GM21619 (cell line): ENCODE measurements around the gene CSNK1A1.
"Not testable (repeated sequence)": the region's sequence is repeated elsewhere in the genome, so short reads cannot be mapped to it uniquely, and the experiment has no call there.

Source experiments
- ATAC-seq: cut with Tn5 transposase; IDR thresholded peaks from one replicate; pipeline ENCODE4 v1.9.1; 2021; ENCODE audit not compliant: unreplicated experiment

The CSNK1A1 gene

DNA sequence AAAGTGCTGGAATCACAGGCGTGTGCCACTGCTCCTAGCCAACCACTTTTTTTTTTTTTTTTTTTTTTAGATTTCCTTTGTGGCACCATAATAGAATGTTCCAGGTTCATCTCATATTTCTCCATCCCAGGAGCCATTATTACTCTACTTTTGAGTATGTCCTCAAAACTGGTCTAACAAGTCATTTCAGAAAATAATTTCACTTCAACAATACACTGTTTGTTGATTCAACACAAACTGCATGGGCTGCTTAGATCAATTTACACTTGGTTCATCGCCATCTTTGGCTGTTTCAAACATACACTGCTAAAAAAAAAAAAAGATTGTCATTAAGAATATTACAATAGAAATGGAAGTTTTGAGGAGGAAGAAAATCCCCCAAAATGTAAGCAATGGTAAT lies 57.9 kb downstream of the CSNK1A1 start:
- ATAC-seq: no peak

DNA sequence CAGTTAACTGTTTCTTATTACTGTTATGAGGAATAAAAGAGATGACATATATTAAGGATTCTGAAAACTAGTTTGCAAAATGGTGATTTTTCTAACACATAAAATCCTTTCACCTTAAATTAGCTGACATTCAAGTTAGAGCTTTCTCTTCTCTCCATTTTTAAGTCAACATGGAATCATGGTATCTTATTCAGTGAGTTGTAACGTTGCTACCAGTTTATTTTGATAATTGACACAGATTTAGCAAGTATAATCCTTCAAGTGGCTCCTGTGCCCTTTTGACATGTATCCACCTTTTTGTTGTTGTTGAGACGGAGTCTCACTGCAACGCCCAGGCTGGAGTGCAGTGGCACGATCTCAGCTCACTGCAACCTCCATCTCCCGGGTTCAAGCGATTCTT lies 58.5 kb downstream of the CSNK1A1 start:
- no peak for ATAC-seq

DNA sequence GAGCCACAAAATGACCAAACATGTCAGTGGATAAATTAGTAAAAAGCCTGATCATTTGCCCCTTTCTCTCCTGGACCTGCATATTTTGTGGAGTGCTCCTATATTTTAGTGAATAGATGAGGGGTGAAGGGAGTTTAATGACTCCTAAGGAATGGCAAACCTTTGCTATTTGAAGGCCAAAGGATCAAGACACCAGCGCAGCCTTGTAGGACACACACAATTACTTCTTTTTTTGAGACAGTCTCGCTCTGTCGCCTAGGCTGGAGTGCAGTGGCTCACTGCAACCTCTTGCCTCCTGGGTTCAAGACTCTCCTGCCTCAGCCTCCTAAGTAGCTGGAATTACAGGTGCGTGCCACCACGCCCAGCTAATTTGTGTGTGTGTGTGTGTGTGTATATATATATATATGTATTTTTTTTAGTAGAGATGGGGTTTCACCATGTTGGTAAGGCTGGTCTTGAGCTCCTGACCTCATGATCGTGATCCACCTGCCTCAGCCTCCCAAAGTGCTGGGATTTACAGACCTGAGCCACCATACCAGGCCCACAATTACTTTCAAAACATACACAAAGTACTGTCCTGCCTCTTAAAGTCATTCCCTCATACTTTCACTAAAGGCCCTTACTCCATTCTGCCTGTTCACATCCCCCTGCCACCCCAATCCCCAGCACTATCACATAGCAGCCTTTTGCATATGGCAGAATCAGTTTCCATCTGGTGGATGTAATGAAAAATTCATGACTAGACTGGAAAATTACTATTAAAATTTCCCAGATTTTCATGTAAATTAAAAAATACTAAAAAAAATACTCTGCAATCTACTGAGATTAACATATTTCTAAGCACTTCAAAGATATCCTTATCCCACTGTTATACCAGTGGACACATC lies 60.4 kb downstream of the CSNK1A1 start:
- no peak for ATAC-seq

DNA sequence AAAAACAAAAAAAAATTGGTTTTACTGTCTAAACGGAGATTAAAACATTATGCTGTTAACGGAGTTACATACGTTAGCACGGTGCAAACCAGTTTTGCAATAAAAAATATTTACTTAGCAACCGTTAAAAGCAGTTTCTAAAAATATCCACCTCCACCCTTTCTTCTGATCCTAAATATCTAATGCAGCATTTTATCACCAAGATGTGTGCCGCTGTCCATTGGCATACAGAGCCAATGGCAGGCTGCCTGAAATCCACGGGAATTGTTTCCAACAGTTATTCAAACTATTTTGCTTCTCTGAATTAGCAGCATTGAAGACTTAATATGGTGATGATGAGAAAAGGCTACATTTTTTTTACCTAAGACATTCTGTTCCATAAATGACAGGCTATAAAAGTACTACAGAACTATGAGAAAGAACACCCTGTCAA lies 61.6 kb downstream of the CSNK1A1 start:
- ATAC-seq: no peak

DNA sequence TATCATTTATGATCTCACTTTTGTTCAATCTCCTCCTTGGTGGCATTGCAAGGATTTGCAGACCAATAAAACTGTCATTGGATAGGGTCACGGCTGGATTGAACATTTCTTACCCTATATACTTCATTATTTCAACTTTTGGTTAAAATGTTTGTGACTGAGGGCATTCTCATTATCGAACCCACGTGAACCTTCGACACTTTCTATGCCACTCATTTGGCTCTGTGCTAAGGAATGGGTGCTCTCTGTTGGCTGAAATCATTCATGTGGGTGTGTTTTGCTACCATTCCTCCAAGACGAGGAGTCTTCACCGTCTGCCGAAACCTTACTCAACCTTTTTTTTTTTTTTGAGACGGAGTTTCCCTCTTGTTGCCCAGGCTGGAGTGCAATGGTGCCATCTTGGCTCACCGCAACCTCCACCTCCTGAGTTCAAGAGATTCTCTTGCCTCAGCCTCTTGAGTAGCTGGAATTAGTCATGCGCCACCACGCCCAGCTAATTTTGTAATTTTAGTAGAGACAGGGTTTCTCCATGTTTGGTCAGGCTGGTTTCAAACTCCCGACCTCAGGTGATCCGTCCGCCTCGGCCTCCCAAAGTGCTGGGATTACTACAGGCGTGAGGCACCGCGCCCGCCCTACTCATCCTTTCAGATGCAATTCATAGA lies 62.5 kb downstream of the CSNK1A1 start:
- ATAC-seq: no peak

DNA sequence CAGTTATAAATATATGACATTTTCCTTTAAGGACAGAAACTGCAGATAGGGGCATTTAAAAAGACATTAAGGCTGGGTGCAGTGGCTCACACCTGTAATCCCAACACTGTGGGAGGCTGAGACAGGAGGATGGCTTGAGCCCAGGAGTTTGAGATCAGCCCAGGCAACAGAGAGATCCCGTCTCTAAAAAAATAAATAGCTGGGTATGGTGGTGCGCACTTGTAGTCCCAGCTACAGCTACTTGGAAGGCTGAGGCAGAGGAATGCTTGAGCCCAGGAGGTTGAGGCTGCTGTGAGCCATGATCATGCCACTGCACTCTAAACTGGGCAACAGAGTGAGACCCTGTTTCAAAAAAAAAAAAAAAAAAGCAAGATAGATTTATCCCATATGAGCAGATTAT lies 63.6 kb downstream of the CSNK1A1 start:
- ATAC-seq: no peak

DNA sequence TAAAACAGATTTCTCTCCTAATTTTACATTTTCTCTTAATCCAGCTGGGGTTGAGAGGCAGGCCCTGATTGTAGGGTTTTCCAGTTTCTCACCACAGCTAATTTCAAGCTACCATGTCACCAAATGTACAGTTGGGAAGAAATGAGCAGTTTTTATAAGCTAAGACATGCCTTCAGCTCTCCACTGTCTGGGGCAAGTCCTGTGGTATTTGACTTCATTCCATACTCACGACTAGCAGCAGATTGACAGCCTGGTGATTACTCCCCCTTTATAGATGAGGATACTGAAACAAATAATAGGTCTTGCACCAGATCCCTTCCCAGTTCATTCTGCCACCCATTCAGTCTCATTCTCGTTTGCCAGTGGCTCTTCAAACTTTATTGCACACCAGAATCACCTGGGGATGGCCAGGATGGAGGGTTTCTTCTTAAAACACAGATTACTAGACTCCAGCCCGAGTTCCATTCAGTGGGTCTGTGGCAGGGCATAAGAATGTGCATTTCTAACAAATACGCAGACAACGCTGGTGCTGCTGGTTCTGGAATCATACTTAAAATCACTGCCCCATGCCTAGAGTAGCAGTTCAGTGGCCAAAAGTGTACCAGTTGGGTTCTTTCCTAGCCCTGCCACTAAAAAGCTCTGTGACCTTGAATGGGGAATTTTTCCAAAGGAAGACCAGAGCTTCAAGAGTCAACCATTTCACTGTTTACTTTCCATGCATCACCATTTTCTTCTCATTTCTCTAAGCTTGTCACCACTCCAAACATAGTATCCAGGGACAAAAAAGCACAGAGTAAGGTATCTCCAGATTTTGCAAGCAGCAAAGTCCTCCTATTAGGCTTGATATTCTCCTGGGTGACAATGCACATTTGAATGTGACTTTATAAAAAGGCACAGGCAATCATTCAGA lies 64.3 kb downstream of the CSNK1A1 start:
- ATAC-seq: no peak

DNA sequence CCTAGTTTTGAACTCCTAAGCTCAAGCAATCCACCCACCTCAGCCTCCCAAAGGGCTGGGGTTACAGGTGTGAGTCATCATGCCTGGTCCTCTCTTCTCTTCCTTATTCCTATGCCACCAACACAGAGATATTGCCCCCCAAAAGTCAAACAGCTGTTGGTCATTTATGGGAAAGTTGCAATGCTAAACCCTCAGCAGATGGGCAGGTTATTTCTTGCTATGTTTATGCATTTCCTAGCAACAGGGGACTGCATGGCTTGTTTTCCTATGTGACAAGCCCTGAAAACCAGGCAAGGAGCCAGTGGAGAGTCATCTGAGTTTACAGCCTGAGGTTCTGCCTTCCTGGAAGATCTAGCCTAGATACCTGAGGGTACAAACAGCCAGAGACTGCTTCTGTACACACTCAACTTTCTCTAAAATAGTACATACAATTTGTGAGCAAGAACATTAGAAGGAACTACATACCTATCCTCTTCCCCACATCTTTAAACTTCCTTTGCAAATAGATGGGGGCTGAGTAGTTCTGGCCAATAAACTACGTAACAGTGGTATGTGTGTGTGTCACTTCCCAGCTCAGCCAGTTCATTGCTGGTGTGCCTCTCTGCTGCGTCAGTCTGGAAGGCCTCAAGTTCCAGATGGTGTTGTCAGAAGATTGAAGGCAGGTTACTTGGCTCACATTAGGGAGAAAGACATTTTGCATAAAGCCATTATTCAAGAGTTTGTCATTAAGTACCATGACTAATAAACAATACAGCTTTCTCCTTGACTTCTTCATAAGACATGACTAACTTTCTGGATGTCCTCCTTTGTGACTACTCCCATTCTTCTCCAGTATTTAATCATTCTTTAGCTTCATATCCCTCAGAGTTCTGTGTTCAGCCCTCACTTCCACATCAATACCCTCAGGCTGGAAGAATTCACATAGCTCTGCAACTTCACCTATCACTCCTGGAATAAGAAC lies 65.3 kb downstream of the CSNK1A1 start:
- no peak for ATAC-seq

DNA sequence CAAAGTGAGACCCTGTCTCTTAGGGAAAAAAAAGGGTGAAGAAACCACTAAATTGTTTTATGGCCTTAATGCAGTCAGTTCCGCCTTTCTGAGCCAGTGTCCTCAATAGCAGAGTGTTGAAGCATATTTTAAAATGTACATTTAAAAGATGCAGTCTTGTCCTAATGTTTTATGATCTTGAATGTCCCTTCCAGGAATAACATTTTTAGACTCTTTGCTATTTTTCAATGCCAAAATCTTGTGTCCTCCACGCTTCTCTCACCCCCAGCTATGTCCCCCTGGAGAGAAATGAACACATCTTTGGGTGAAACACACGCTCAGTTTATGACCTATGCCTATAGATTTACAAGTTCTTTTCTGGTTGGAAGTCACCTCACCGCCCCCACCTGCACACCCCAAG lies 69.8 kb downstream of the CSNK1A1 start:
- no peak for ATAC-seq

DNA sequence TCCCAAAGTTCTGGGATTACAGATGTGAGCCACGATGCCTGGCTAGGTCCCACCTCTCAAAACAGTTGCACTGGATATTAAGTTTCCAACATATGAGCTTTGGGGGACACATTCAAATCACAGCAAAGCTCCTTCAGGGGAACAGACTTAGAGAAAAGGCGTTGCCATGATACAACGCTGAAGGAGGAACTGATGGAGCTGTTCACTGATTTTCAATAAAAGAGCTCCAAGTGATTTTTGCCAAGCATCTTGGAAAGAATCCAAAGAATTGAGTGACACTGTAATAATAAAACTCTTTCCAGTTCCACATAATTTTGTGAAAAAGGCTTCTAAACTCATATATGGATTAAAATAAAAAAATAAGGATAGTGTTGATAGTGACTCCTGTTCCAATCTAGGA lies 72.5 kb downstream of the CSNK1A1 start:
- ATAC-seq: no peak

DNA sequence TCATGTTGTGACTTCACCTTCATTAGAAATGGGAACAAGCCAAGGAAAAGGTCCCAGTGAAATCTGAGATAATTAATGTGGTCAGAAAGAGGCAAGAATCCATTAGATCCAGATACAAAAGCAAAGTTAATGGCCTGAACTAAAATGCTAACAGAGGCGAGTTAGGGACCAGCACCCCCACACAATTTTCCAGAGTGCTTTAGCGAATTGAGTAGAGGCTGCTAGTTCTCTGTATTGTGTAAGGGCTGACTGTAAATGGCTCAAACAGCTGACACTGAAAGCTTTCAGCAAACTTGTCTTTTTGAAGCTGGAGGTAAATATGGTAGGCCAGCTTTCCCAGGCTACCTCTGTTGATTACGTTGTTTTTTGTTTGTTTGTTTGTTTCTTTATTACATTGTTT lies 75.5 kb downstream of the CSNK1A1 start:
- no peak for ATAC-seq

DNA sequence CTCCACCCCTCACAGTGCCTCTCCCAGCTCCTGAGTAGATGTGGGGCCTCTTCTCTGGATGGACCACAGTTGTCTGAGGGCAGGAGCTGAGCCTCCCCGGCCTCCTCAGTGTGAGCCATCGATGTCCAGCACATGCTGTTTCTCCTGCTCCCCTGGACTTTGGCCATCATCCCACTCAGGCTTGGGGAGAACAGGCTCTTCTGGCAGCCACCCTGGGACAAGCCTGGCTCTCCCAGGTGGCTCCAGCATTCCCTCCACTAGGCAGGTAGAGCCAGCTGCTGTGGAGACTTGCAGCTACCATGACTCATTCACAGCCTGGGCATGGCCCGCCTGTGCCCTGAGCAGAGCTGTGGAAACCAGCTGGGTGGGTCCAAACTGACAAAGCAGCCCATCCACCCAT lies 77.0 kb downstream of the CSNK1A1 start:
- ATAC-seq: no peak

DNA sequence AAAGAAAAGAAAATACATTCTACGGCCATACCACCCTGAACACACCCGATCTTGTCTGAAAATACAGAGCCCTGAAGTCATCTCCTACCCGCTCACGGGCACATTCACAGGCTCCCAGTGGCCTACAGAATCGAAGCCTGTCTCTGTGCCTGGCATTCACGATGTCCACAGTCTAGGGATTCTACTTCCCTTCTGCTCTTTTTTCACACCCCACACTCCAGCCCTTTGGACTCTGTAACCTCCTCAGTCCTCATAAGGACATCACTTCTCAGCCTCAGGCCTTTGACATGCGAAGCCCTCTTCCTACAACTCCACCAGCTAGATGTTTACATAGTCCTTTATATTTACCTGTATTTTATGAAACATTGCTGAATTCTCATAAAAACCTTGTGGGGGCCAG lies 77.8 kb downstream of the CSNK1A1 start:
- no peak for ATAC-seq

DNA sequence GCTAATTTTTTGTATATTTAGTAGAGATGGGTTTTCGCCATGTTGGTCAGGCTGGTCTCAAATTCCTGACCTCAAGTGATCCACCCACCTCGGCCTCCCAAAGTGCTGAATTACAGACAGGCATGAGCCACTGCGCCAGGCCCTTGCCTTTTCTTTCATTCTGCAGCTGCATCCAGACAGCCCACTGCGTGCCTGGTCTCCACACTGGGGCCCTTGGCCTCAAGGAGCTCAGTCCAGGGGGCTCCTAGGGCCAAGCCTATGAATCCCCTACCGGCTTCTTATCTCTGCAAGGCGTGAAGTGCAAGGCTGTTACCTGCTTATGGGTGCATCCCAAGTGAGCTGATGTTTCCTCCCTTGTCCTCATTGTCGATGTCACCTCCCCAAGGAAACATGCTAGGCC lies 78.8 kb downstream of the CSNK1A1 start:
- ATAC-seq: no peak

DNA sequence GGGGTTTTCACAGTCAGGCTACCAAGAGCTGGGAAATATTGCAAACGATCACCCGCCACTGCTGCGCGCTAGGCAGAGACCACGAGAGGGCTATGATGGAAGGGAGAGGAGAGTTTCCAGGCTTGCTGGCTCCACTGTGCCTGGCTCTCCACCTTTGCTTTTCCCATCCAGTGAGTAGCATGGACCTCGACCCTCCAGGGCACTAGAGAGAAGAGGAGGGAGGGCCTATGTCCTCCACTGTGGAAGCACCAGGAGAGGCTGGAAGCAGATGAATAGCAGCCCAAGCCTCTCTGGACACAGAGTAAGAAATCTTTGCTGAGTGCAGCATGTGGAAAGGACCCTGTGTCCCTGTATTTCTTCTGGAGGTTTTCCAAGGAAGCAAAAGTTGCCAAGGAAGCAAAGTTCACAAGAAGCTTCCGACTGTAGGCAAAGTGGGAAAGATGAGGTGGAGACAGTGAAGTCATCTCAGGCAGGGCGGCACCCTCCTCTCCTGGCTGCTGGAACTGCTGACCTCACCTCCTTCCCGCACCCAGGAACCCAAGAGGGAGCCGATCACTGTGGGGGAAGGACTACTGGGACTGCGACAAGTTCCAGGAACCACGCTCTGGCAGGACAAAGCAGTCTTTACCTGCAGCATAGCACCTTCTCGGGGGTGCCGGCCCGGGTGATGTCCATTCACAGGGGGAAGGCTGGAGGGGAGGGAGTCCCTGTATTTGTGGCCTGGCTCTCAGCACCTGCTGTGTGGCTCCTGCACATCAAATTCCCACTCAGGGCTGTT lies 79.6 kb downstream of the CSNK1A1 start:
- ATAC-seq: no peak

DNA sequence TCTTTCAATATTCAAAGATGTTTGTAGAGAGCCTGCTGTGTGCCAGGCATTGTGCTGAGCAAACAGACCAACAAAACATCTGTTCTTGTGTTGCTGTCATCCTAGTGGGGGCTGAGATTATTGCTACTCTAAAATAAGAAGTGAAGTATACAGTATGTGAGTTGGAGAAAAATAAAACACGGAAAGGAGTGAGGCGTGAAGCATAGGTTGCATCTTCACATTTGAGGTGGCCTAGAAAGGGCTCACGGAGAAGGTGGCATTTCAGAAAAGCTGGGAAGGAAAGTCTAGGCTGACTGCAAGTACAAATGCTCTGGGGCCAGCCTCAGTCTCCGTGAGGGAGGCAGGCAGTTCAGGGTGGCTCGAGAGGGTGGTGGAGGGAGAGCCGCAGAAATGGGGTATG lies 80.3 kb downstream of the CSNK1A1 start:
- no peak for ATAC-seq

DNA sequence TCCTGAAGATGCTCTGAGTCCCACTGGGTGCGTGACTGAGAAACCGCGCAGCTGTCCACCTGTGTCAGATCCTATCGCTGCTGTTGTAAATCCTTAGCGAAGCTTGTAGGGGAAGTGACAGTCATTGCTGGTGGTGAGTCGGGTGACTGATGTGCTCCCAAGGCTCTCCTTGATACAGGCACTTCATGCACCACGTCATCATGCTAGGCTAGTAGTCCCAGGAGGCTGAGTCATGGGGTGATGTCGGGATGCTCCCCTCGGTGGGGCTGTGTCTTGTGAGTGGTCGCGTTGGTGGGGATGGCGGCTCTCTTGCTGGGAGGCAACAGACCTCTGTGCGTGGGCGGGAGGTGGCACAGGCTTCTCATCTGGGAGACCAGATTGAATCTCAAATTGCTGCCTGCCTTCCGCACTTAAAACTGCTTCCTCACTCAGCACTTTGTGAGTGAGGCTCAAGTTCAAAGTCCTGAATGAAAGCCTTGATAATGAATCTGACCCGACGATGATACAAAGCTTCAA lies 84.7 kb downstream of the CSNK1A1 start:
- no peak for ATAC-seq

DNA sequence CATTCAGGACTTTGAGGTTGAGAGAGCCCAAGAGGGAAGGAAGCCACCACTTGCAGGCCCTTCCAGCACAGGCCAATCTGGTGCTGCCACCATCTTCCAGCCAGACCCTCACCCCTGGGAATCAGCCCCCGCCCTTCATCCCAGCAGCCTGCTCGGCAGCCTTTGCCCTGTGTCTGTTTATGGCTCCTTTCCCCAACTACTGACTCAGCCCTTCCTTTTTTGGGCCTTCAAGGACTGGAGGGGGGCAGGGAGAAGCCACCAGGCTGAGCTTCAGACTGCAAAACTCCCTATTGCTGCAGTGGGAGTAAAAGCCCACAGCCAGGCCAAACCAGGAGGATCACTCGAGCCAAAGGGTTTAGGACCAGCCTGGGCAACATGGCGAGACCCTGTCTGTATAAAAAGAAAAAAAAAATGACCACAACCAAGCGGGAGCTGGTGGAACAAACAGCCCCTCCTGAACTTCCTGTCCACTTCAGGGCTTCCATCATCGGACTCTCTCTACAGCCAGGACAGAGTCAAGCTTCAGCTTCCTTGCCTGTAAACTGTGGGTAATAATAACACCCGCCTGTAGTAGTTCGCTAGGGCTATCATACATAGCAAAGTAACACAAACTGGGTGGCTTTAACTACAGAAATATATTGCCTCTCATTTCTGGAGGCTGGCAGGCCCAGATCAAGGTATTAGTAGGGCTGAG lies 86.3 kb downstream of the CSNK1A1 start:
- no peak for ATAC-seq

DNA sequence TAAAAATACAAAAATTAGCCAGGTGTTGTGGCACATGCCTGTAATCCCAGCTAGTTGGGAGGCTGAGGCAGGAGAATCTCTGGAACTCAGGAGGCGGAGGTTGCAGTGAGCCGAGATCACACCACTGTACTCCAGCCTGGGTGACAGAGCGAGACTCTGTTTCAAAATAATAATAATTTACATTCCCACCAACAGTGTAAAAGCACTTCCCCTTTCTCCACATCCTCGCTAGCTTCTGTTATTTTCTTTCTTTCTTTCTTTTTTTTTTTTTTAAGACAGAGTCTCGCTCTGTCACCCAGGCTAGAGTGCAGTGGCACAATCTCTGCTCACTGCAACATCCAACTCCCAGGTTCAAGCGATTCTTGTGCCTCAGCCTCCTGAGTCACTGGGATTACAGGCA lies 89.3 kb downstream of the CSNK1A1 start:
- not testable (repeated sequence) for ATAC-seq
